ENCODE data around the gene LRMDA.

- no peak for TF ChIP-seq EZH2 (IDR thresholded peaks at IDR 0.05; ENCODE audit: borderline replicate concordance, low read depth, low read length, severe bottlenecking)
- TF ChIP-seq CTCF (IDR thresholded peaks at IDR 0.05; ENCODE audit: borderline replicate concordance, extremely low read depth, low read length, poor library complexity, severe bottlenecking), result no peak
Observed at GRCh38 chr10:75826846-75827245, 395.4 kb downstream of the LRMDA start.

Data from DND-41 (cell line).